Astrocyte of the cerebellum (primary cell): ENCODE measurements around the gene HOXA2.

Source experiments
- DNase-seq: peaks from one replicate; pipeline ENCODE4 v3.0.0-alpha.2; 2011; ENCODE audit warnings: low read depth
- H3K4me3 ChIP-seq: 2 replicates; pipeline ENCODE4 v1.5.1; 2011; ENCODE audit warnings: mild to moderate bottlenecking, low read depth, low read length, moderate library complexity
- CTCF ChIP-seq: IDR thresholded peaks from 2 replicates; pipeline ENCODE4 v1.5.1; 2012; ENCODE audit warnings: low read length, low read depth, moderate library complexity, mild to moderate bottlenecking; ENCODE audit errors: missing control alignments
- in situ Hi-C: cut with HindIII; loops from 2 replicates; pipeline ENCODE4 v1.10.0; 2017; ENCODE audit warnings: low sequenced_read_pairs

The HOXA2 gene

GRCh38 chr7:27071622-27072390 lies 30.7 kb downstream of the HOXA2 start:
- TF ChIP-seq CTCF = no peak
- in situ Hi-C loops = no loop called here
- H3K4me3 ChIP-seq = no peak overlapping the region
- no peak for DNase-seq

- TF ChIP-seq CTCF = no peak
- no peak overlapping the region for H3K4me3 ChIP-seq
- in situ Hi-C loops = no loop called here
- DNase-seq = no peak
These were observed 34.2 kb downstream of the HOXA2 start for GRCh38 chr7:27068259-27068658.

DNA sequence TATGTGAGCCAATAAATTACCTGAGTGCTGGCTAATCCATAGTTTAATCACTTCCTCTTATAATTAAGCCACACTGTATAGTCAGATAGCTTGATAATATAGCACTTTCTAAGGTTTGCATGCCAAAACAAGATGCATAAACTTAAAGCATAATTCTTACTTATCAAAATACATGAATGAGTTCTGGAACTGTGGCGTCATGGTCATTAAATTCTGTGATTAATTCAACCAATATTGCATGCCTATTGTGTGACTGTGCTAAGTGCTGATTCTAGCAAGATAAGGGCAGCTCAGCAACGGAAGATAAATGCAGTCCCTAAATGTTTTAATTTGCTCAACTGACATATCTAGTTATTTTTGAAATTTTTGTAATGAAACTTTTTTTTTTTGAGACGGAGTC lies 36.3 kb downstream of the HOXA2 start:
- in situ Hi-C loops = no loop called here
- TF ChIP-seq CTCF = no peak
- peak; percentile 36 for DNase-seq
- no peak overlapping the region for H3K4me3 ChIP-seq

DNA sequence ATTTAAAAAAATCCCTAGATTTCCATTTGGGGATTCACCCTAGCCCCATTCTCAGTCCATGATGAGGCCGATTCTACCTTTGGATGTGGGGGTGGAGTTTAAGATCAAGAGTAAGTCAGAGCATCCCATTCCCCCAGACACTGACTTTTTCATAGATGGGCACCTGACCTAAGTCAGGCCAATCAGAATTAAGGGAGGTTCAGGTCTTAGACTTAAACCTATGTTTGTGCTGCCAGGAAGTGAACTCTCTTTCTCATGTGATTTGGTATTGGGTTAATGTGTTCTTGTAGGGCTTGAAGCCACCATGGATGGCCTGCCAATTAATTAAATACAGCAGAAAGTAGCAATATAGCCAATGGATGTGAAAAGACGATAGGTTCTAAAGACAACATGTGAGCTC lies 36.8 kb downstream of the HOXA2 start:
- in situ Hi-C loops = no loop called here
- H3K4me3 ChIP-seq = no peak overlapping the region
- no peak for TF ChIP-seq CTCF
- DNase-seq = no peak

GRCh38 chr7:27064661-27065060 lies 37.8 kb downstream of the HOXA2 start:
- in situ Hi-C loops = no loop called here
- TF ChIP-seq CTCF = no peak
- DNase-seq = no peak
- H3K4me3 ChIP-seq = no peak overlapping the region

DNA sequence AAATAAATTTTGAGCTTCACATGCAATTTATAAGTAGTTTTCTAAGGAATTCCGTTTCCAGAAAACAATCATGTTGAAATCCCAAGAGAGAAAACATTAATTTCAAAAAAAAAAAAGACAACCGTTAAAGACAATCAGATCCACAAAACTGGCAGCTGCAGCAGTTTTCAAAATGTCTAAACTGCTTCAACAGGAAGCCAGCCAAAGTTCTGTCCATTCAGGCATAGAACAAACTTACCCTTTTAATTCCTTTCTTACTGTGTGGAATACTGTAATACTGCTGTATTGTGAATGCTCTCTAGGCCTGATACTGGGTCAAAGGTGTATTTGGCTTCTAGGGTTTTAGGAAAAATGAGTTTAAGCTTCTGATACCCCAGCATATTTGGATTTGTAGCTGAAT lies 38.3 kb downstream of the HOXA2 start:
- peak; percentile 9 for DNase-seq
- no peak for TF ChIP-seq CTCF
- in situ Hi-C loops = no loop called here

More for the DNA sequence above, 38.3 kb downstream of the HOXA2 start:
- no peak overlapping the region for H3K4me3 ChIP-seq
